GM12878 (cell line): ENCODE results near the gene KCNQ1. TPM values are rescaled to one million over a fixed set of nuclear protein-coding genes. Genes with fewer than 3 reads are reported as not detected.

Experiments used
- ATAC-seq: fragments of 200-7000 bp; cut with Tn5 transposase; 3 replicates; pipeline ENCODE4 v1.9.1; 2020; ENCODE audit warnings: mild to moderate bottlenecking, moderate library complexity
- BruUV-seq: library from RNA; stranded (reverse); fragments of 400-500 nt; replicated peaks from 2 replicates; lab custom pipeline; 2021; lab: Mats Ljungman, UMichigan
- CTCF ChIA-PET: fragments of 300-600 bp; sonication (Branson Sonifier 250); formaldehyde crosslinking; extraction: SDS; loops from one replicate; lab custom pipeline; 2021; ENCODE audit warnings: inconsistent platforms; lab: Yijun Ruan, JAX
- POLR2A ChIA-PET: fragments of 350-600 bp; formaldehyde crosslinking; extraction: SDS; loops from one replicate; lab custom pipeline; 2021; ENCODE audit warnings: inconsistent platforms; lab: Charles Lee
- RAD21 ChIA-PET: fragments of 300-600 bp; sonication (Branson Sonifier 250); formaldehyde crosslinking; loops from one replicate; lab custom pipeline; 2023; ENCODE audit warnings: antibody characterized with exemption; ENCODE audit not compliant: unreplicated experiment; lab: Charles Lee
- SMC1A ChIA-PET: fragments of 300-600 bp; sonication (Branson Sonifier 250); formaldehyde crosslinking; loops from one replicate; lab custom pipeline; 2023; ENCODE audit not compliant: unreplicated experiment, uncharacterized antibody; lab: Charles Lee
- DNase-seq: peaks from one replicate; pipeline ENCODE4 v3.0.0-alpha.2; 2011; ENCODE audit warnings: low read depth, low spot score
- FAIRE-seq: peaks from 3 replicates; lab custom pipeline; 2011; peaks lifted over from hg19 to GRCh38; lab: Jason Lieb, UNC
- H2AFZ ChIP-seq: 2 replicates; pipeline ENCODE4 v1.6.0; 2011; ENCODE audit warnings: low read depth, low read length, control low read depth; ENCODE audit not compliant: control insufficient read depth
- H3K27ac ChIP-seq: 2 replicates; pipeline ENCODE4 v1.5.1; 2011; ENCODE audit warnings: control low read depth; ENCODE audit not compliant: control insufficient read depth, insufficient read depth
- H3K27me3 ChIP-seq, 2 experiments: replicated peaks in 1 of 2; 2 replicates each; pipeline versions ENCODE4 v1.6.0 to v1.6.1; 2011; ENCODE audit warnings: low read length in 1 of 2; ENCODE audit not compliant: control insufficient read depth in 2 of 2, insufficient read depth in 2 of 2
- H3K36me3 ChIP-seq, 2 experiments: 2 replicates each; pipeline ENCODE4 v1.5.1; 2011; ENCODE audit warnings: low read length in 1 of 2; ENCODE audit not compliant: control insufficient read depth in 2 of 2, insufficient read depth in 2 of 2
- H3K4me1 ChIP-seq: 2 replicates; pipeline ENCODE4 v1.6.1; 2011; ENCODE audit warnings: mild to moderate bottlenecking, low read length, moderate library complexity, mixed read lengths; ENCODE audit not compliant: control insufficient read depth, insufficient read depth
- H3K4me2 ChIP-seq: 2 replicates; pipeline ENCODE4 v1.6.0; 2011; ENCODE audit warnings: control low read depth; ENCODE audit not compliant: control insufficient read depth, insufficient read depth
- H3K4me3 ChIP-seq: fragments of 200-600 bp; sonication (generic); 2 replicates; pipeline ENCODE4 v1.5.1; 2016
- H3K79me2 ChIP-seq: 2 replicates; pipeline ENCODE4 v1.6.0; 2011; ENCODE audit warnings: low read length; ENCODE audit not compliant: control insufficient read depth, insufficient read depth
- H3K9ac ChIP-seq: 2 replicates; pipeline ENCODE4 v1.8.0; 2011; ENCODE audit warnings: low read length, control low read depth, mixed read lengths; ENCODE audit not compliant: control insufficient read depth, insufficient read depth
- H3K9me3 ChIP-seq: replicated peaks from 3 replicates; pipeline ENCODE4 v1.5.1; 2011; ENCODE audit warnings: mild to moderate bottlenecking, low read length; ENCODE audit not compliant: control insufficient read depth, insufficient read depth
- H4K20me1 ChIP-seq: 2 replicates; pipeline ENCODE4 v1.6.0; 2011; ENCODE audit not compliant: control insufficient read depth, insufficient read depth
- EP300 ChIP-seq, 2 experiments: fragments of 150-350 bp in 1 of 2; IDR thresholded peaks; 2 replicates each; pipeline ENCODE4 v1.6.1; 2011 to 2012; ENCODE audit warnings: low read depth in 2 of 2, low read length in 2 of 2, borderline replicate concordance in 1 of 2, improper control_type of control experiment in 1 of 2, inconsistent platforms in 1 of 2; ENCODE audit not compliant: control insufficient read depth in 1 of 2
- RUNX3 ChIP-seq: IDR thresholded peaks from 2 replicates; pipeline ENCODE4 v1.6.1; 2012; ENCODE audit warnings: low read length, inconsistent platforms
- SP1 ChIP-seq: IDR thresholded peaks from one replicate; pipeline ENCODE4 v1.6.1; 2011; ENCODE audit warnings: low read depth, low read length
- WGBS: methylation state at CpG from one replicate; pipeline ENCODE4 v1.1.6; 2016; ENCODE audit warnings: low lambda C conversion rate; ENCODE audit not compliant: insufficient replicate concordance, insufficient coverage; ENCODE audit errors: missing lambda C conversion rate; 5-methylcytosine and 5-hydroxymethylcytosine counted together
- in situ Hi-C: fragments of 300-500 bp; cut with MboI; formaldehyde crosslinking; loops from 9 replicates; pipeline ENCODE4 v1.14.3; 2018; ENCODE audit warnings: mixed read lengths
- intact Hi-C: fragments of 100-400 bp; cut with micrococcal nuclease; formaldehyde crosslinking; loops from one replicate; pipeline ENCODE4 v1.14.2; 2022; ENCODE audit not compliant: unreplicated experiment
- polyA plus RNA-seq, 11 experiments: library from polyadenylated mRNA; depleted of rRNA in 4 of 11; unstranded in 6 of 11; stranded (reverse) in 5 of 11; fragments of >200 nt; fragmentation: Nextera tagmentation in 4 of 11; fragmentation: Illumina TruSeq in 1 of 11; extraction: Ambion mirVana in 4 of 11; extraction: Trizol in 1 of 11; gene quantifications; 1 replicate in 1 of 11; 2 replicates in 10 of 11; pipeline versions ENCODE4 v1.2.1 to v1.2.3, GENCODE V29; 2011 to 2016; ENCODE audit warnings: inconsistent platforms in 2 of 11, missing spikeins in 2 of 11, low read depth in 1 of 11
- total RNA-seq, 4 experiments: library from RNA; depleted of rRNA in 3 of 4; stranded (reverse); fragments of >200 nt in 3 of 4; fragmentation: Illumina TruSeq in 1 of 4; extraction: Trizol in 1 of 4; gene quantifications; 2 replicates each; pipeline versions ENCODE4 v1.2.1 to v1.2.3, GENCODE V29; 2013 to 2021
- TF ChIP-seq, protein P1 (sequence below): fragments of 450-650 bp; IDR thresholded peaks from 2 replicates; pipeline ENCODE4 v1.6.1; 2018; ENCODE audit warnings: borderline replicate concordance, mild to moderate bottlenecking; ENCODE audit not compliant: partially characterized antibody

The KCNQ1 gene
- total and polyA plus RNA-seq, 10 of the 15 experiments (the other 5 are each of a cell fraction or from before 2014, with no cell fraction given), result 0.03 to 0.15 (median 0.12) TPM; not detected in 7

DNA sequence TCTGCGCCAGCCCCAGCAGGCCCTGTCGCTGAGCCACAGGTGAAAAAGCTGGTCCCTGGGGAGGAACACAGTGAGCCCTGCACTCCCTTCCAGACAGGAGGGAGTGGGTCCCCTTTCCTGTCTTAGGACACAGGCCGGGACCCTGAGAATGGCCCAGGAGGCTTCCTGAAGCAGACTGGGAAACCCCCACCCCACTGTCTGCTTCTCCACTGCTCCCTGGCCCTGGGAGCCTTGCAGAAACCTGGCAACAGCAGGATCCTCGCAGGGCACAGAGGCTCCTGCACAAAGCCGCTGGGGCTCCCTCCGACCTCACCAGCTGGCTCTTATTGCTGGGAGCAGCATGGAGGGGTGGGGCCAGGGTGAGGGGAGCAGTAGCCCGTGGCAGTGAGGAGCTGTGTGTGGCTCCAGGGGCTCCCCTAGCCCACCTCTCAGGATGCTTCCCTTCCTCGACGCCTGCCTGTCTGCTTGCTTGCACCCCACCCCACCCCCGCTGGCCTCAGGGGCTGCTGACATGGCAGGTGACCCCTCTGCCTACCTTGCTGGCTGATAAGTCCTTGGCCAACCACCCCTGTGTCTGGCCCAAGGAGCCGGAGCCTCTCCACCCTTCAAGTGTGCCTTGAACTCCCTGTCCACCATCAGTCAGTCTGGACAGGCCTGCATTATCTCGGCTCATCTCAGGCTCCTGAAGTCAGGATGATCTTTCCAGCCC lies 327.1 kb downstream of the KCNQ1 start (continued):
- TF ChIP-seq, protein P1, sequence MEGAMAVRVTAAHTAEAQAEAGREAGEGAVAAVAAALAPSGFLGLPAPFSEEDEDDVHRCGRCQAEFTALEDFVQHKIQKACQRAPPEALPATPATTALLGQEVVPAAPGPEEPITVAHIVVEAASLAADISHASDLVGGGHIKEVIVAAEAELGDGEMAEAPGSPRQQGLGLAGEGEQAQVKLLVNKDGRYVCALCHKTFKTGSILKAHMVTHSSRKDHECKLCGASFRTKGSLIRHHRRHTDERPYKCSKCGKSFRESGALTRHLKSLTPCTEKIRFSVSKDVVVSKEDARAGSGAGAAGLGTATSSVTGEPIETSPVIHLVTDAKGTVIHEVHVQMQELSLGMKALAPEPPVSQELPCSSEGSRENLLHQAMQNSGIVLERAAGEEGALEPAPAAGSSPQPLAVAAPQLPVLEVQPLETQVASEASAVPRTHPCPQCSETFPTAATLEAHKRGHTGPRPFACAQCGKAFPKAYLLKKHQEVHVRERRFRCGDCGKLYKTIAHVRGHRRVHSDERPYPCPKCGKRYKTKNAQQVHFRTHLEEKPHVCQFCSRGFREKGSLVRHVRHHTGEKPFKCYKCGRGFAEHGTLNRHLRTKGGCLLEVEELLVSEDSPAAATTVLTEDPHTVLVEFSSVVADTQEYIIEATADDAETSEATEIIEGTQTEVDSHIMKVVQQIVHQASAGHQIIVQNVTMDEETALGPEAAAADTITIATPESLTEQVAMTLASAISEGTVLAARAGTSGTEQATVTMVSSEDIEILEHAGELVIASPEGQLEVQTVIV, result no peak
- TF ChIP-seq, all 136 proteins: peak for 0

DNA sequence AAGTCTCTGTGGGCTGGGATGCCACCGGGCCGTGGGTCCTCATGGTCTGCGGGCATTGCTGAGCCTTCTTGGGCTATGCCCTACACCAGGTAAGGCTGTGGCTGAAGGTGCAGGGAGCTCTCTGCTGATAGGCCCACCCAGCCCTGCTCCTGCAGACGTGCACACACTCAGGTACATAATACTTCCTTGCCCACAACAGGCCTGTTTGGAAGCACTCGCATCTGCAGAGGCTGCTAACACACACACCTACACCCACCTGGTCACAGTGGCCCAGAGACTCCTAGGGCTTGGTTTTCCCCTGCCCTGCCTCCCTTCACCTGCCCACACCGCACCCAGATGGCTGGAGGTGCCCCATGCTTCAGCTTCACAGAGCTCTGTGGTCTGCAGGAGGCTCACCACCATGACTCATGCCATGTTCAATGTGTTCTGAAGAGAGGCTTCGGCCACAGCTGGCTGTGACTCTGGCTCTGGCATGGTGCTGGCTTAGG lies 327.8 kb downstream of the KCNQ1 start:
- Histone ChIP-seq H3K4me3 (no peak overlapping the region), H3K27me3 (no peaks in the 10 kb centered on the region), H3K36me3 (no peaks in the 10 kb centered on the region), H2AFZ (no peak overlapping the region), H3K9me3 (no peaks in the 10 kb centered on the region), H3K4me1 (no peaks in the 10 kb centered on the region), H3K79me2 (no peaks in the 10 kb centered on the region), H3K27ac (no peak overlapping the region), H3K4me2 (no peak overlapping the region), H3K9ac (no peak overlapping the region), H4K20me1 (no peaks in the 10 kb centered on the region)
- no peak for TF ChIP-seq SP1
- no peak for TF ChIP-seq EP300 (IDR thresholded peaks at IDR 0.05; ENCODE audit: borderline replicate concordance in 1 of 2, control insufficient read depth in 1 of 2, low read depth in 2 of 2, low read length in 2 of 2)
- TF ChIP-seq RUNX3, result no peak
- no TSS peak for BruUV-seq
- in situ Hi-C loops, result no loop called here
- 21% methylated on average over 7 of the region's 7 CpGs for WGBS
- RAD21 ChIA-PET, result no interaction called here
- POLR2A ChIA-PET, result no interaction called here
- CTCF ChIA-PET, result no interaction called here
- ATAC-seq, result peak; percentile 44
- no peak for DNase-seq
- FAIRE-seq, result no peak
- SMC1A ChIA-PET, result no interaction called here
- intact Hi-C loops, result no loop called here
